MM.1S (cell line): Measurements from ENCODE around the gene HMOX2.

Source experiments
- EZH2 ChIP-seq: fragments of 300-600 bp; sonication (generic); optimal IDR thresholded peaks from 2 replicates; pipeline ENCODE3; 2017; ENCODE audit warnings: low read depth, mild to moderate bottlenecking, antibody characterized with exemption, low read length, mixed read lengths
- EZH2phosphoT487 ChIP-seq: fragments of 300-600 bp; sonication (generic); IDR thresholded peaks from 2 replicates; pipeline ENCODE4 v1.6.1; 2018; ENCODE audit warnings: antibody characterized with exemption, low read length
- TF ChIP-seq, protein P1 (sequence below): fragments of 300-600 bp; sonication (generic); IDR thresholded peaks from 2 replicates; pipeline ENCODE4 v1.5.1; 2016; ENCODE audit warnings: antibody characterized with exemption, low read length, mixed read lengths

GRCh38 chr16:4538350-4539235, 62.4 kb downstream of the HMOX2 start, which contains the start of gene CDIP1:
- TF ChIP-seq, protein P1, sequence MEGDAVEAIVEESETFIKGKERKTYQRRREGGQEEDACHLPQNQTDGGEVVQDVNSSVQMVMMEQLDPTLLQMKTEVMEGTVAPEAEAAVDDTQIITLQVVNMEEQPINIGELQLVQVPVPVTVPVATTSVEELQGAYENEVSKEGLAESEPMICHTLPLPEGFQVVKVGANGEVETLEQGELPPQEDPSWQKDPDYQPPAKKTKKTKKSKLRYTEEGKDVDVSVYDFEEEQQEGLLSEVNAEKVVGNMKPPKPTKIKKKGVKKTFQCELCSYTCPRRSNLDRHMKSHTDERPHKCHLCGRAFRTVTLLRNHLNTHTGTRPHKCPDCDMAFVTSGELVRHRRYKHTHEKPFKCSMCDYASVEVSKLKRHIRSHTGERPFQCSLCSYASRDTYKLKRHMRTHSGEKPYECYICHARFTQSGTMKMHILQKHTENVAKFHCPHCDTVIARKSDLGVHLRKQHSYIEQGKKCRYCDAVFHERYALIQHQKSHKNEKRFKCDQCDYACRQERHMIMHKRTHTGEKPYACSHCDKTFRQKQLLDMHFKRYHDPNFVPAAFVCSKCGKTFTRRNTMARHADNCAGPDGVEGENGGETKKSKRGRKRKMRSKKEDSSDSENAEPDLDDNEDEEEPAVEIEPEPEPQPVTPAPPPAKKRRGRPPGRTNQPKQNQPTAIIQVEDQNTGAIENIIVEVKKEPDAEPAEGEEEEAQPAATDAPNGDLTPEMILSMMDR = no peak
- TF ChIP-seq EZH2phosphoT487 (no peak), EZH2 (no peak)
